Ovary (tissue), 9 donors: ENCODE results near the gene SLC17A9. TPM values are rescaled to one million over a fixed set of nuclear protein-coding genes. Genes with fewer than 3 reads are reported as not detected.
A peak's percentile ranks its signal among the peaks of the same experiment; 100 is the strongest.

Experiments
- DNase-seq, 5 donors: peaks; one replicate each; pipeline ENCODE4 v3.0.0-alpha.2; 2019 to 2020
- H3K27ac ChIP-seq, 2 donors: fragments of 200-600 bp; one replicate each; pipeline versions ENCODE4 v1.5.1 to v1.8.0; 2019 to 2022
- H3K27me3 ChIP-seq: fragments of 200-600 bp; one replicate; pipeline ENCODE4 v1.8.0; 2022
- H3K36me3 ChIP-seq: fragments of 200-600 bp; sonication (generic); one replicate; pipeline ENCODE4 v1.5.1; 2019
- H3K4me1 ChIP-seq: one replicate; pipeline ENCODE4 v1.8.1; 2013; ENCODE audit warnings: mild to moderate bottlenecking, moderate library complexity; ENCODE audit not compliant: insufficient read depth
- H3K4me3 ChIP-seq: fragments of 200-600 bp; sonication (generic); one replicate; pipeline ENCODE4 v1.5.1; 2017
- H3K9me3 ChIP-seq, 2 donors: fragments of 200-600 bp in 1 of 2; sonication (generic) in 1 of 2; one replicate each; pipeline versions ENCODE4 v1.5.1 to v1.8.1; 2013 to 2019; ENCODE audit warnings: mild to moderate bottlenecking in 1 of 2, moderate library complexity in 1 of 2
- EP300 ChIP-seq: sonication (generic); formaldehyde crosslinking; IDR thresholded peaks from one replicate; pipeline ENCODE4 v1.6.1; 2017; ENCODE audit warnings: antibody characterized with exemption
- POLR2A ChIP-seq: fragments of 450-650 bp; IDR thresholded peaks from one replicate; pipeline ENCODE4 v1.6.1; 2017; ENCODE audit warnings: antibody characterized with exemption, mild to moderate bottlenecking, moderate library complexity
- WGBS, 3 donors: extraction: QIAGEN DNeasy Blood & Tissue Kit in 1 of 3; methylation state at CpG; one replicate each; pipeline versions ENCODE4 v1.1.5 to v1.1.7; 2013 to 2017; 5-methylcytosine and 5-hydroxymethylcytosine counted together
- intact Hi-C, 4 donors: fragments of 100-400 bp; cut with DNase I; formaldehyde crosslinking; loops; one replicate each; pipeline versions ENCODE4 v1.11.0 to v1.15.1; 2022 to 2023
- polyA plus RNA-seq, 2 donors: library from polyadenylated mRNA; stranded (reverse); fragments of 200-250 nt in 1 of 2; fragments of 350-450 nt in 1 of 2; fragmentation: Illumina TruSeq in 1 of 2; extraction: RNeasy Lipid Tissue Mini Kit (QIAGEN cat#74804) in 1 of 2; gene quantifications; one replicate each; pipeline ENCODE4 v1.2.3, GENCODE V29; 2013 to 2014
- total RNA-seq, 7 donors: library from RNA; depleted of rRNA in 2 of 7; stranded (reverse); fragments of >200 nt in 2 of 7; fragmentation: NEBNext Ultra II Directional in 3 of 7; extraction: Animal tissue kit (Norgen Biotek cat#: 25700) in 3 of 7; gene quantifications; one replicate each; pipeline versions ENCODE4 v1.1.0 to v1.2.4, GENCODE V29; 2016 to 2023
- TF ChIP-seq, protein P1 (sequence below), 3 donors: fragments of 450-650 bp in 2 of 3; fragments of 200-600 bp in 1 of 3; IDR thresholded peaks; one replicate each; pipeline versions ENCODE4 v1.5.1 to v1.8.0; 2016 to 2022; ENCODE audit warnings: antibody characterized with exemption in 3 of 3, mild to moderate bottlenecking in 1 of 3
- donor health status: DM: no; HTN: no; CAD: no; lungs with moderate emphysema.
- donor health status: DM: no; HTN: no; CAD: no.
- donor health status: Bipolar disorder and iron deficiency.
- donor health status: DM: yes; HTN: yes; CAD: no.
- donor health status: DM: no; HTN: no; CAD: no.
- donor health status: DM: yes; HTN: yes; CAD: no.

Gene SLC17A9
- total and polyA plus RNA-seq, 9 donors = 0.68 to 7.7 (median 4.7) TPM

DNA sequence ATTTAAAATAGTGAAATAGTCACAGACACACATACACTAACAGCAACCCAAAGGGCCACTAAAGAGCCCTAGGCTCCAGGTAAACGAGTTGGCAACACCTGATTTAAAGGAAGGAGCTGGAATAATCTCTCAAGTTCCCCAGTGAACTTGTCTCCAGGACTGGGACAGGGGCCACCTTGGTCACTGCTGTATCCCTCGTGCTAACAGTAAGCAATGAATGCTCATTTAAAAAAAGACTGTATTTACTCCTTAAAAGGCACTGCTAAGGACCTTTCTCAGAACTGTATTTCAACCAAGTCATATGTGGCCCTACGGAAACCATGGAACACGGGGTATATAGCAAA is 27.5 kb upstream of the SLC17A9 start:
- no peak for DNase-seq
- Histone ChIP-seq H3K27ac (peak overlapping the region; percentile 96 to 98), H3K4me1 (peaks cover 30% of the 10 kb centered on the region), H3K36me3 (no peaks in the 10 kb centered on the region), H3K27me3 (no peaks in the 10 kb centered on the region), H3K9me3 (no peaks in the 10 kb centered on the region), H3K4me3 (peak overlapping the region; percentile 76)
- 2 to 3% (median 2%) methylated on average over 4 of the region's 4 CpGs for WGBS, 3 donors
- intact Hi-C loops = loop anchor here in 1 of 4 donors (2.0 kb wide), 1 partner anchor 16 kb away; no protein-coding TSS in a partner anchor
- TF ChIP-seq POLR2A (no peak), EP300 (no peak)
- TF ChIP-seq, protein P1, sequence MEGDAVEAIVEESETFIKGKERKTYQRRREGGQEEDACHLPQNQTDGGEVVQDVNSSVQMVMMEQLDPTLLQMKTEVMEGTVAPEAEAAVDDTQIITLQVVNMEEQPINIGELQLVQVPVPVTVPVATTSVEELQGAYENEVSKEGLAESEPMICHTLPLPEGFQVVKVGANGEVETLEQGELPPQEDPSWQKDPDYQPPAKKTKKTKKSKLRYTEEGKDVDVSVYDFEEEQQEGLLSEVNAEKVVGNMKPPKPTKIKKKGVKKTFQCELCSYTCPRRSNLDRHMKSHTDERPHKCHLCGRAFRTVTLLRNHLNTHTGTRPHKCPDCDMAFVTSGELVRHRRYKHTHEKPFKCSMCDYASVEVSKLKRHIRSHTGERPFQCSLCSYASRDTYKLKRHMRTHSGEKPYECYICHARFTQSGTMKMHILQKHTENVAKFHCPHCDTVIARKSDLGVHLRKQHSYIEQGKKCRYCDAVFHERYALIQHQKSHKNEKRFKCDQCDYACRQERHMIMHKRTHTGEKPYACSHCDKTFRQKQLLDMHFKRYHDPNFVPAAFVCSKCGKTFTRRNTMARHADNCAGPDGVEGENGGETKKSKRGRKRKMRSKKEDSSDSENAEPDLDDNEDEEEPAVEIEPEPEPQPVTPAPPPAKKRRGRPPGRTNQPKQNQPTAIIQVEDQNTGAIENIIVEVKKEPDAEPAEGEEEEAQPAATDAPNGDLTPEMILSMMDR (IDR thresholded peaks at IDR 0.05) = no peak

DNA sequence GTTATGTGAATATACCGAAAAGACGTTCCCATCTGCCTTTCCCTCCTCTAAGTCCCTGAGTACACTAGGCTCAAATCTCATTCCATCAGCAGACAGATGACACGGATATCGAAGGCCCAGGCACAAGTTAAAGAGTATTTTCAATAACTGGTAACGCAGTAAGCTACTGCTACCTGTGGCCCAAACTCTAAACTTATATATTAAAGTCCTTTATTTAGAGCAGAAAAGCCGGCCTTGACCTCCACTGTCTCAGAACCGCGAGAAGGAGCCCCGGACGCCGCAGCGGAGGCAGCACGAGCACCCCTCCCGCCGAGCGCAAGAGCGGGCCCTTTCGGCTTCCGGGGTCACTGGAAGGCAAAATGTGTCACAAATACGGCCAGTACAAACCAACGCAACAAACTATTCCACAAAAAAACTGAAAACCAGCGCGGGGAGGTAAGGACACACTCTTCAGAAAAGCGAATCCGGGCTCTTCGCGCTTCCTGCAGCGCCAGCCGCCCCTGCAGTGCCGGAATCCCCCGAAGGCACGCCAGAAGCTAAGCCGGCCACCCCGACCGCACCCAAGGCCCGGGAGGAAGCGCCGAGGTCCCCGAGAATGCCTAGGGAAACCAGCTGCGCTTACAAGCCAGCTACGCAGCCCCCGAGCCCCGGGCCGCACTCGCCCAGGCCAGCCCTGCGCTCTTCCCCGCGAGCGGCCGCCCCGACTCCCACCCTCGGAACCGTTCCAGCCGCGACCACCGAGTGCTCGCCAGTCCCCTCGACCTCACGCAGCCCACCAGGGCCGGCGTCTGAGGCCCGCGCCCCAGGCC is 26.9 kb upstream of the SLC17A9 start:
- WGBS, 3 donors = 0 to 1% (median 0%) methylated on average over 62 to 63 of the region's 63 CpGs
- DNase-seq = peak in 3 of 5 donors; percentile 47 to 64 (median 64)
- intact Hi-C loops = loop anchor here in 1 of 4 donors (2.0 kb wide), 1 partner anchor 17 kb away; no protein-coding TSS in a partner anchor

DNA sequence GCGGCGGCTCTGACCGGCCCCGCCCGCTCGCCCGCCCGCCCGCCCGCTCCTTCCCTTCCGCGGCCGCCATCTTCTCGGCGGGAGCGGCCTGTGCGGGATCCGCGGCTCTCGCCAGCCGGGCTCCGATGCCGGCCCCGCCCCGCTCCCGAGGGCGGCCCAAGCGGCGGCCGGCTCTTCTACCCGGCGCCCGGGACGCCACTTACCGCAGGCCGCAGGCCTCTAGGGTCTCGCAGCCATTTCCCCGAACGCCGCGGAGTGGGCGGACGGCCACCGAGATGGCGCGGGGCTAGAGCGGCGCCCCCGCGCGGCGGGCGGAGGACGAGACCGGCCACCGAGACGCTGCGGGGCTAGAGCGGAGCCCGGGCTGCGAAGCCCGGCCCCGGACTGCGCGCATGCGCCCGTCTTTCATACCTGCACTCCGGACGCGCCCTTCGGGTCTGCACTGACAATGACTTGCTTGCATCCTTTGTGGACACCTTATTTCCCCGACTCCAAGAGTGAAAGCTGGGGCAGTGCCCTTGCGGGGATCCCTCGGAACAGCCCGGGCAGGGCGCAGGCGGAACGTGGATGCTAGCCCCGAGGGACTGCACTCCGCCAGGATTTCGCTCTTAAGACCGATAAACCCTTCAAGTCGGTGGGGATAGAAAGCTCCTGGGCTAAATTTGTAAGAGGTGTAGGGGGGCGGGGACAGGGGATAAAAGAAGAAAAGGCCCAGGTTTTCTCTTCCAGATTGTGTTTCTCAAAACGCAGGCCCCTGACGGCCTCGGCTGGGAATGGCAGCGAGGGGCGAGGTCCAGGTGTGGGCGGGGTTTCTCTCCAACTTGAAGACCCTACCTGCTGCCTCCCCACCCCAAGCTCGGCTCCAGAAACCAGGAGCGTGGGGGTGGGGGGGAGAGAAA is 26.0 kb upstream of the SLC17A9 start, which contains the start of gene DIDO1:
TSS of gene DIDO1 (minus strand) at position 277 of the 899 bp plus-strand sequence.
- intact Hi-C loops = no loop called here
- WGBS, 3 donors = 2 to 3% (median 2%) methylated on average over 39 to 92 of the region's 92 CpGs
- peak; percentile 84 to 91 (median 88) for DNase-seq
- Histone ChIP-seq H3K27me3 (no peaks in the 10 kb centered on the region), H3K9me3 (no peaks in the 10 kb centered on the region), H3K4me3 (peak within 1 kb of the TSS; percentile 76), H3K4me1 (peaks cover 29% of the 10 kb centered on the region), H3K27ac (peak within 1 kb of the TSS; percentile 96 to 98), H3K36me3 (no peaks in the 10 kb centered on the region)
- TF ChIP-seq POLR2A (peak; percentile 75), EP300 (no peak)
- TF ChIP-seq, protein P1 (IDR thresholded peaks at IDR 0.05) = peak; percentile 89 to 91 (median 90)

More for the DNA sequence above, 26.9 kb upstream of the SLC17A9 start:
- Histone ChIP-seq H3K27ac (peak overlapping the region; percentile 96 to 98), H3K36me3 (no peaks in the 10 kb centered on the region), H3K4me3 (peak overlapping the region; percentile 76), H3K9me3 (no peaks in the 10 kb centered on the region), H3K4me1 (peaks cover 29% of the 10 kb centered on the region), H3K27me3 (no peaks in the 10 kb centered on the region)
- TF ChIP-seq POLR2A (no peak), EP300 (no peak)
- TF ChIP-seq, protein P1 (IDR thresholded peaks at IDR 0.05) = no peak

DNA sequence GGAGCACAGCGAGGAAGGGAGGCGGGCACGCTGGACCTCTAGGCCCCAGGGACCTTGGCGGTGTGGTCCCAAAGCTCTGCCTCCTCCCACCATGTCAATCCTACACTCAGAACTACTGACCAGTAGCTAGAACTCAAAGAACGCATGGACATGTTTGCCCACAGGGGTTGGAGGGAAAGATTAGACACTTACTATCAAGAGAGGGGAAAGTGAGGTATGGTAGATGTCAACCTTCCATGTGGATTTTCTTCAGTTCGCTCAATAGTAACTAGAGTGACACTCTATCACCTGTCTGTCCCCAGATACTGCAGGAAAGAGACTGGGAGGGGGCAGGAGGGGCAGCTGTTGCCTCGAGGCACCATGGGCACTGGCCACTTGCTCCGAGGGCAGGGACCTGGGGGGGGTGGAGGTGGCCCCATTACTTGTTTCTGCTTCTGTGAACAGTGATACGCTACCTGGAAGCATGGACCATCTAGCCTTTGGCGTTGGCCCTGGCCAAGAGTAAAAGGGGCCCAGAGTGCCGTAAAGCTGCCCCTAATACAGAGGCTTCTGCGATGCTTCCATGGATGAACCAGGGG is 25.3 kb upstream of the SLC17A9 start:
- Histone ChIP-seq H3K36me3 (no peaks in the 10 kb centered on the region), H3K4me3 (peak overlapping the region; percentile 76), H3K27me3 (no peaks in the 10 kb centered on the region), H3K9me3 (no peaks in the 10 kb centered on the region), H3K27ac (peak overlapping the region in 1 of 2 donors; percentile 96), H3K4me1 (peaks cover 28% of the 10 kb centered on the region)
- no peak for DNase-seq
- WGBS, 3 donors = 71 to 76% (median 72%) methylated on average over 12 of the region's 12 CpGs
- intact Hi-C loops = no loop called here
- TF ChIP-seq, protein P1 (IDR thresholded peaks at IDR 0.05) = no peak
- no peak for TF ChIP-seq POLR2A
- TF ChIP-seq EP300 = no peak
